Stimulated activated CD4-positive, alpha-beta T cell treated with anti-CD3 and anti-CD28 coated beads, Interleukin-4, amount 100 ng/mL, for 4 hours (primary cell): ENCODE results near the gene PGAP1.

Experiments
- DNase-seq, 2 experiments: peaks; one replicate each; pipeline ENCODE4 v3.0.0-alpha.2; 2020

Gene PGAP1

DNA sequence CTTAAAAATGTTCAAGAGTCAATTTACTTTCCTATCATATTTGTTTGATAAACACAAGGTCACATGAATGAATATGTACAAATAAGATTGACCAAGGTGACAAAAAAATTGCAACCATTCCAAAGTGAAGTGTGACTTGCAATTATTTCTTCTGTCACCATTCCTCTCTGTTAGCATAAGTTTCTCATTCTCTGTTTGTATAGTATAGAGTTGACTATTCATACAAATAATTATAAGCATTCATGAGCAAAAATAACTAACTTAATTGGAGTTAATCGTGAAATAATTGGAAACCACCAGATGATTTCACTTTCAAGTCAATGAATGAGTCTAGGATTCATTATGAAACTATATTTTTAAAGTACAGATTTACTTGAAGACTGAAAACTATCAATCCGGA is 42.1 kb downstream of the PGAP1 start:
- no peak for DNase-seq

DNA sequence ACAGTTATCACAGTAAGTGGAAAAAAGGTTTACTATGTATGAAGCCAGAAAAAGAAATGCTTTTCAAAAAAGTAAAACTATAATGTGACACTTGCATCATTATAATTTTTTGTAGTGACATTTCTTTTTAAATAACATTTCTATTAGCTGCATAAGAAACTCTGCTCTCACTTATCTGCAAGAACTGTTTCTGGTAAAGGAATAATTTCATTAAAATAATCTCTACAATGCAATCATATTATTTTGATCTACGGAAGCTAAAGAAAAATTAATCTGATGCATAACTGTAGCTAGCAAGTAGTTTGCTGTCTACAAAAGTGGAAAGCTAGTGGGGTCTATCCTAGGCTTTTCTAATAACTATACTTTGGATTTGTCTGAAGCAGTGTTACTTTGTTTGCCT is 50.1 kb downstream of the PGAP1 start:
- no peak for DNase-seq

DNA sequence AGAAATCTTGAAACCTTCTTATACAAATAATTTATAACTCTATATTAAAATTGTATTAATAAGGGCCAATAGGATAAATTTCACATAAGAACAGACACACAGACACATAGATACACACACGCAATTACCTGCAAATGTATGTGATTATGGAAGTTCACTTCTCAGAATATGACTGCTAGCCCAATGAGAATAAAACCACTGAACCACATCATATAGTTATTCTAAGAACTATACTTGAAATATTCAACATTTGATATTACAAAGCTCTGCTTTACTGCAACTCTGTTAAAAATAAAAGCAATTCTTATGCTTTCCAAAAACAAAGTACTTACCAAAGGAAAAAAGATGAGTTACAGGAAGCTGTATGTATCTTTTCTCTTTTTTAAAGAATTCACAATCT is 51.1 kb downstream of the PGAP1 start:
- DNase-seq: no peak

DNA sequence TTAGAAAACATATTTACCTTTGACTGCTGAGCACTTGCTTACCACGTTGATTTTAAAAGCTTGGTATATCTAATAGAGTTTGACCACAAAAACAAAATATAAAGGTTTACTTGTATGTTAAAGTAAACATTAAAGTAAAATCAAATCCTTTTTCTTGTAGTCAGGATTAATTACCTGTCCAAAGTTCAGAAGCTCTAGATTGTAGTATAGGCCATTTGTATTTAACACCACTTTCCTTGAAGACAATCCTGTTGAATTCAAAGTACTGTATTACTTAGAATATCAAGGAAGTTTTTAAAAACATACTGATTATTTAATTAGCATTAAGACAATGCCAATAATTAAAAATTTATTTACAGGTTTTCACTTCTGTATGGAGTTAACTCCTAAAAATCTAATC is 53.0 kb downstream of the PGAP1 start:
- no peak for DNase-seq

DNA sequence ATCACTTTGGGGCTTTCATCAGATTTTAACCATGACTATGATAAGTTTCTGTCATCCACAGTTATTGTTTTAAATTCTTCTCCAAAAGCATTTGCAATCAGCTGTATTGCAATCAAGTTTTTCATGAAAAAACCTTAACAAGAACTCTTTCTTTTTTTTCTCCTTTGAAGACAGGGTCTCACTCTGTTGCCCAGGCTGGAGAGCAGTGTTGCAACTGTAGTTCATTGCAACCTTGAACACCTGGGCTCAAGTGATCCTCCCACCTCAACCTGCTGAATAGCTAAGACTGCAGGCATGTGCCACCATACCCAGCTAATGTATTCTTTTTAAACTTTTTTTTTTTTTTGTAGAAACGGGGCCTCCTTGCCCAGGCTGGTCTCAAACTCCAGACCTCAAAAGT is 71.9 kb downstream of the PGAP1 start:
- no peak for DNase-seq

DNA sequence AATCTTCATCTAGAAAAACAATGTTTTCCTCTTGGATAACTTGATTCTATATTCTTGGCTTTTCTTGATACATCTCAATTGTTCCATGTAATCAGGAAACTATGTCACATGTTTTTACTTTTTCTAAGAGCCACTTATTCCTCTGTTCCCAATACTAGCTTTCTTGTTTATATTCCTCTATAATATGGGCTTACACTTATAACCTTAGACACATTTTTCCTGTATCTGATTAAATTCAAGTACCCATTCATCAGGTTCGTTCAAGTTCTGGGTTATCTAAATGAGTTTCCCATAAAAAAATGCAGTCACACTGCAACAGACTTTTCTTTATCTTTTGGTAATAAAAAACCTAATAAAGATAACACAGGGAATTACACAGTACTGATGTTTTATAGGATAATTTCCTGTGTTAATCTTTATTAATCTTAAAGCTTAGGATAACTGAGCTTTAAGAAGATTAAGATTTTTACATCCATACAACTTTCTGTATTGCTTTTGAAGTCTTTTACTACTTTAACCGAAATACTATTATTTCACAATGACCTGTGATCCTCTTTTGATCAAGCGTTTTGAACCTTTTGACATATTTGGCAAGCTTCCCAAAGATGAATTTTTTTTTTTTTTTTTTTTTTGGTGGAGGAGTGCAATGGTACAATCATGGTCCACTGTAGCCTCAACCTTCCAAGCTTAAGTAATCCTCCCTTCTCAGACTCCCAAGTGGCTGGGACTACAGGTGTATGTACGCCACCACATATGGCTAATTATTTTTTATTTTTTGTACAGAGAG is 73.0 kb downstream of the PGAP1 start:
- DNase-seq: no peak

DNA sequence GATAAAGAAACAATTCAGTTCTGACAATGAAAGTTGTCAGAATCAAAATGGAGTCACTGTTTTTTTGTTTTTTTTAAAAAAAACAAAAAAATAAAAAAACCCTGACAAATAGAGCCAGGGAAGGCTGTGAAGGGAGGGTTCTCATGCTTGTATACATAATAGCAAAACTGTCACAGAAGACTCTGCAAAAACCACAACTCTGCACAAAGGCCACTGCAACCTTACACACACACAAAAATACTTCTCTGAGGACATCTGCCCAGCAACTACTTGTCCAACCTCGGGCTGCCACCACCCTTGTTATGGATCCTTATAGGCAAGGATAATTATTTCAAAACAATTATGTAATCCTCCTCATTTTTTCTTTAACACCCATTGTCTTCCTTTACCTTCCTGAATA is 75.4 kb downstream of the PGAP1 start:
- DNase-seq: no peak

DNA sequence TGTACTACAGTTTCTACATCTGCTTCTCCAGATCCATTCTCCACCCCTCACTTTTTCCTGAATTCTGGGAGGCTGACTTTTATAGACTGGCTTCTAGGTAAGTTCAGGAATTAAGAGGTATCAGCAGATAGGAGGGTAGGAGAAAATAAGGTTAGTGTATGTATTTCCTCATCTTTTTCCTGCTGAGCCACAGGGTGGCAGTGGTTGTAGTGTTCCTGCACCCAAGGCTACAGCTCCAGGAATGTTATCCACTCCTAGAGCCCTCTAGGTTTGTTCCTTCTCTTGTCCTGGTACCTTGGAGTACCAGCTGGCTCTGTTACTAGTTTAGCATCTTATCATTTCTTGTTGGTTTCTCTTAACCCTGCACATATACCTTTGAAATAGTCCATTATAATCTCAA is 76.6 kb downstream of the PGAP1 start:
- DNase-seq: no peak

DNA sequence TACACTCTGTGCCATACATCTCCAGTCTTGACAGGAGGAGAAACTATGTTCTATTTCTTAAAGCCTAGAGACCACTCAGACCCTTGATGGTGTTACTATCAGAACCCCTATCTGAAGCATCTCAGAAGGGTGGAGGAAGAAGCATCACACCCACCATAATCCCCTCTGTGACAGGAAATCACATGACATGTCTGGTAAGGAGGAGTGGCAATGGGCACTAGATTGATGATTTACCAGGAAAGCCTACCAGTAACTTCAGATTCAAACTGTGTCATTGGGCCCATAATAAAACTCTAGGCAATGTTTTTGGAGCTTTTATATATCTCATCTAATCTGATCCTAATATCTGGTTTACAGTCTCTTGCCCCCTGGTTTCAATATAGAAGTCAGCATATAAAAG is 80.2 kb downstream of the PGAP1 start:
- no peak for DNase-seq

DNA sequence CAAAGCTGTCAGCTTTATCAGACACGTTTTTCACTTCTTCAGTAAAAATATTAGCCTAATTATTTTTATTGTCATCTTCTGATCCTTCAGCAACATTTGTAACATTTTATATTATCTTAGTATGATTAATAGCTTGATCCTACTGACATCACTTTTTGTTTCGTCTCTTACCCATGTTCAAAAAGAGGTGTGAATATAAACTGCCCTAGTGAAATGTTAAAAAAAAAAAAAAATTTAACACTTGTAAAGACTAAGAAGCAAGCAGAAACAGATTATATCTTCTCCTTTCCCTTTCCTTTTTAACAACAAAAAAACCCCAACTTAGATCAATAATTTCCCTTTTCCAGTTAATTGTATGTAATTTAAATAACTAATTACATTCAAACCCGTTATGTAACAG is 81.1 kb downstream of the PGAP1 start:
- DNase-seq: no peak

DNA sequence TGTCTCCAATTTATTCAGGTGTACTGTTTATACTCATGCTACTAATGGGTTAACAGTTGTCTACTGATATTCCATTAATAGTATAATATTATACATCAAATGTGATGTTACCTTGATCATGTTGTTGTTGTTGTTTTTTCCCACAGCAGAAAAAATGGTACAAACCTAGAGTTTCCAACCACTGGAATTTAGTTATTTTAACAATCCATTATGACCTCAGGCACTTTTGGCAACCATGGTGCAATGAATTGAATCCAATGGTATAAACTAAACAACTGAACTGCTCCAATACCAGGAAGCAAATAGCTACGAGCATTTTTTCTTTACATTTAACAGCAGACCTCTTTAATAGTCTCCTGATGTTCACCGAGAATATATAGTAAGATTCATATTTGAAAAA is 86.3 kb downstream of the PGAP1 start:
- DNase-seq: no peak

DNA sequence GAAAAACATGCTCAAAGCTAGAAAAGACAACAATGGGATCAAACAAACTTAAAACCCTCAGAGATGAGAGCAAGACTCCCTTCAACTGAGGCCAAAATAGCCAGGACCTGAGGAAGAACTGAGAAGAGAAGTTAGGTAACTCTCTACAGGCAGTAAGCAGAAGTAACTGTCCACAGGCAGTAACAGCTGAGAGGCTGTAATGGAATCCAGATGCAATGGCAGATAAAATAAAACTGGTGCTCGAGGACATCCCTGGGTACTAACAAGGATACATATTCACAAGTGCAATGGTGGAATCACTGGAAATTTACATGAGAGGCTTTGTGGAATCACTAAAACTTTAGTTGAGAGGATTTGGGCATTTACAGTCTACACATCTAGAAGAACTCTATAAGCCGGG is 86.9 kb downstream of the PGAP1 start:
- DNase-seq: no peak

DNA sequence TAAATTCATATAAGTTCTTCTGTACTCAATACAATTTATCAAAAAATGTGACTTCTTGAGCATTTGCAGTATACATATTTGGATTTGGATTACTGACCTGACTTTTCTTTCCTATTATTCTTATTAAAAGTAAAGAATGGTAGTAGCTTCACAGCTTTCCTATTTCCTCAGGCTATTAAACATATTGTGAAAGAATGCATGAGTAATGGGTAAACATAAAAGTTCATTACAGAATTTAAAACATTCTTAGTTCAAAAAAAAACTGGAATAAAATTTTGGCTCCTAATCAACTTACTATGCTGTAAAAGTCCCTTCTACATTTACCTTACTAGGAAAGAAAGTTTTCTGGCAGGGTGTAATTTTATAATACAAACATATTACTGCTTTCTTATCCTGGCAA is 90.1 kb downstream of the PGAP1 start:
- DNase-seq: no peak

DNA sequence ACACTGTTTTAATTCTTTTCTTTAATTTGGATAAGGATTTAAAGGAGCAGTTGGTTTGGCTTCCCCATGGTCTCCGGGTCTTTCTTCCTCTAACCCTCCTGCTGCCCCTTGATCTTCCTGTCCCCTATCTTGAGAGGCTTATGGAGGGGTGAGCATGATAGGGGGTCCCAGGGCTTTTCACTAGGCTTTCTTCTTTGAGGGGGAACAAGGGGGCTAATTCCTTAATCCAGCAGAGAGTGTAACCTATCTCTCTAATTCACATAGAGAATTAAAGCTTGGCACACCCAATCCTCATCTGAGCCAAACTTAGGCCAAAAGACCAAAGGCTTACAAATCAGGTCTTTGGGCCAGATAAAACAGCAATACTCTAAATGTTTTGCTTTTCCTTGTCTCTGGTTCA is 95.8 kb downstream of the PGAP1 start:
- no peak for DNase-seq

DNA sequence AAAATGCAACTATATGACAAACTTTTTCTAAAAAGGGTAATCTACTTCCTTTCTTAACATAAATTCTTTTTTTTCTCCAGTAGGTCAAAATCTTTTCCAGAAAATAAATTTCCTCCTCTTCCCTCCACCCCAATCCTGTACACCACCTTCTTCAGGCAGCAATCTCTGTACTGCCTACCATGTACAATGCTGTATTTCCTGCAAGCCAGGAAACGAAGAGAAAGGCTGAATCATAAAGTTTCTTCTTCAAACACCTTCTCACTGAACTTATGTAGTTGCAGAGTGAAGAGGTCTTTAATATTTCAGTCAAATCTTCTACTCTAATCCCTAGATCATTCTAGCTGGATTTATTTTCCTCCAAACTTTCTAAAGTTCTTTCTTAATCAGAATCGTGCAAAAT is 99.2 kb downstream of the PGAP1 start:
- no peak for DNase-seq

DNA sequence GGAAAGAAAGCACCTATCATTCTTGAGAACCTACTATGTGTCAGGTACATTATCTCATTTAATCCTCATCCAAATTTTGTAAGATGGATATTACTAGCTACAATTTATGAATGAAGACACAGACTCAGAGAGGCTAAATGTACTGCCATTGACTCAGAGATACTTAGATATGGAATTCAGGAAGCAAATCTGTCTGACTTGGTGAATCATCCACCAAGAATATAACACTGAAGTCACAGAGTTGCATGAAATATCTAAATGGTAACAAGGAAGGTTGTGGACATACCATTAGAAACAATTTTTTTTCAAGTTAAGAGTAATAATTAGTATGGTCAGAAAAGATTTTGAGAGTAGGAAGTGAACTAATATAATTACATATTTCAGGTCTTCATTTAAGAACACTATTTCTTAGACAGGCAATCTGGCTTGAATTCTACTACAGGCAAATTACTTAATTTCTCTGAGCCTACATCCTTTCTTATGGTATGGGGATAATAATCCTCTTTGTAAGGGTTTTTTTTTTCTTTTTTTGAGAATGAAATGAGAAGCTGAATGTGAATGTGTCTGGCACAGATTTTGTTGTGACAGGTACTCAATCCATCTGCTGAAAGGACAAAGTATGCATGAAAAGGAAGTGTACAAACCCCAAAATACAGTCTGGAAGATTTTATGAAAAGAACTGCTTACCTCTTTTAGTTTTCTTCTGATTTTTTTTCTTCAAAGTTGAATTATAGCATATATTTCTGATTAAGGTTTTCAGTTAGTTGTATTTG is 102.6 kb downstream of the PGAP1 start:
- no peak for DNase-seq

DNA sequence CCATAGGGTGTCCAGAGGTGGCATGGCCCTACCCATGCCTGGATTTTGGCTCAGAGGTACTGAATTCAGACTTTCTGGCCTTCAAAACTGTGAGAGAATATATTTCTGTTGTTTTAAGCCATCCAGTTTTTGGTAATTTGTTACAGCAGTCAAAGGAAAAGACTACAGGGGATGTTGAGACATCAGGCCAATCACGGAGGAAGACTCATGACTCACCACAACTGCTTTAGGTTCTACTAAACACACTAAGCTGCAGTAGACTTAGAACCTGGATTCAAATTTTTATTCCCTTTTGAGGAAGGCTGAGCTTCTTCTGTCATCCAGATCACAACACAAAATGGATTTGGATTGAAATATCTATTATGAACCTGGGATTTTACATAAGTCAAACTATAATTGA is 105.3 kb downstream of the PGAP1 start:
- DNase-seq: no peak

DNA sequence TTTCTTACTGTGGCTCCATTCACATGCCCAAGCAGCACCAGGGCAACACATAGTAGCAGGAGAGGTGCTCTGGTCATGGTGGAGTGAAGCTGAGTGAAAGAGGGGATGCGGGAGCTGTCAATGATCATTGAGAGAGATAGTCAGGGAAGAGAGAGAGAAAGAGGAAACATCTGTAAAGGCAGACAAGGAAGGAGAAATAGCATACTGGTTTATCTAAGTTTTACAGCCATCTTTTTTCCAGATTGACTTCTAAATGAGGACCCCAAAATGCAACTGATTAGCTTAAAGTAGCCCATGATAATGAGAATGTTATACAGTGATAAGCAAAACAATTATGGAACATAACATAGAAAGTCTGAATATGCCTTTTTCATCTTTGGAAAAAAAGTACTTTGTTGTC is 117.2 kb downstream of the PGAP1 start, which contains the start of gene C2orf66:
Gene C2orf66 (minus strand): TSS at position 96 of the 400 bp plus-strand sequence. CDS start 19 bp downstream, at position 77.
- no peak for DNase-seq

DNA sequence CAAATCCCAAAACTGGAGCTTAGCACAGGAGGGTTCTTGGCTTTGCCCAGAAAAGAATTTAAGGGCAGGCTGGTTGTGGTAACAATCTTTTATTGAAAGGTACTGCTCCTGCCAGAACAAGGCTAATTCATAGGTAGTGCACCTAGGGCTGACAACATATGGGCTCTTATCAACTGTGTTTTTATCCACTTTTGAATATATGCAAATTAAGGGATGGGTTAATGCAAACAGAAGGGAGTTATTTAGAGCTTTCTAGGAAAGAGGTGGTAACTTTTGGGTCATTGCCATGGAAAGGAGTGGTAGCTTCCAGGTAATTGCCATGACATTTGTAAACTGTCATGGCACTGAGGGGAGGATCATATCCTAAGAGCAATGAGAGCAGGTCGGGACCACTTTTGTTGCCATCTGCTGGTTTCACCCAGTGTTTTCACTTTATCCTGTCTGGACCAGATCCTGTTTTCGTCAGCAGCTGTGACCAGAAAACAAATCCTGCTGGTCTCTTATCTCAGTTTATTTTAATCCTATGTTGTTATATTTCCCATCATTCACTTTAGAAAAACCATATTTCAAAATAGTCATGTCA is 118.3 kb downstream of the PGAP1 start:
- DNase-seq: no peak

DNA sequence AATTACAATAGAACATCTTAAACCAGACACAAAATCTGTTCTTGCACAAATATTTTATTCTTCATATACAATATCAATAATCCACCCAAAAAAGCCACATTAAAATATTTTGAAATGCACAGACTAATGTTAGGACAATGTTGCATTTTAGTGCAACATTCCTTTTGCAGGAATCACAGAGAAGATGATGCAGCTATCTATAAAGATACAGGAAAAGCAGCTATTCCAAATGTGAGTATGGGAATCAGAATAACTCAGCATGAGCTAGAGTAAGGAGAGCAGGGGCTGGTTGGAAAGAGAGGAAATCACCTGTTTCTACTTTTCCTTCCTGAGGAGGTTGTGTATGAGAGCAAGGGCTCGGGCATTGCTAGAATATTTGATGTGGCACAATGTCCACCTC is 122.1 kb downstream of the PGAP1 start:
- DNase-seq: no peak

DNA sequence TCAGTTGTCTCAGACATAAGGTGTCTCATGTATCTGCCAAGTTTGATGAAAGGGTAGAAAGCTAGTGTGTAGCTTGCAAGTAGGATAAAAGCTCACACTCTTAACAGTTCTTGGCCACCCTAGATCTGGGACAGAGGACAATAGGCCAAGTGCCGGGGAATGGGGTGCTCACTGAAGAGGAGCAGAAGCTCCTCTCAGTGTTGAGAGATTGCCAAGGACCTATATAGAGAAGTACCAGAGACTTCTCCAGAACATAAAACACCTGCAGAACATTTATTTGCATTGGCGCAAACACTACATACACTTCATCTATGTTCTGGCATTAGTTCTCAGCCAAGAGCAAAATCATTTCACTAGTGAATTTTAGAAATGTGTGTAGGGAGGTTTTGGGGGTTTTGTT is 124.1 kb downstream of the PGAP1 start:
- DNase-seq: no peak

DNA sequence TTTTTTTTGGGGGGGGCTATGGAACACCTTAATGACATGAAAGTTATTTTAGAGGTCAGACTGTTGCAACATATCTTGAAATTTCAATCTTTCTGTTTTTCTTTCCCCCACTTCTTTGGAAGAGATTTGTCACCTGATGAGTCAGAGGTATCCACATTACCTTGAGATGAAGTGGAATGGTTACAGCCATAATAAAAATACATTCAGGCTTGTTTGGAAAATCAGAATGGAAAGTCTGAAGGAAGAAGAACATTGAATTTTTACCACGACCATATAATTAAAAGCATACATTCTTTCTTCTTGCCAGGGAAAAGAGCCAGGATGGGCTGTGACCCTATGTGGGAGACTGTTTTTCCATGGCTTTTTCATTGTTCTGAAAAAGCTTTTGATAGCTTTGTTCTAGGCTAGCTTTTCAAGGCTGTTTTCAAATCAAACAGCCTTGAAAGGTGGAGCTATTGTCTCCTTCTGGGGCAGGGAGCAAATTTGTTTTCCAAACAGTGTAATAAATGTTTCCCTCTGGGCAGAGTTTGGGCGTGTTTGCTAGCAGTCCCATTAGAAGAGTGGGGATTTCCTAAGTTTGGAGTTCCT is 124.7 kb downstream of the PGAP1 start:
- no peak for DNase-seq

DNA sequence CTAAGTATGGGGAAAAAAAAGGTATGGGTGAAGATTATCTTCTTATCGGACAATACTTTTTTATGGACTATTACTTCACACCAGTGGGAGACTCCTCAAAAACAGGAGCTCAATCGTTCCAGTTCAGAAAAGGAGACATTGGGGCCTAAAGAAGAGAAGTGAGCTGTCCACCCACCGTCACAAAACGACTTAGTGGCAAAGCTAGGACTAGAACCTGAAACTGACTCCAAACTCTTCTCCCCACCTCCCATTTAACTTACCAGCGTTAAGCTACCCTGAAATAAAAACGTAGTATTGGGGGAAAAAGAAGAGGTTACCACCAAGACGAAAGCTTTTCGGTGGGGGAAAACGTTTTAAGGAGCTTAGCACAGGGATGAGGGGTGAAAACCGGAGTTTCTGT is 127.5 kb downstream of the PGAP1 start:
- no peak for DNase-seq

DNA sequence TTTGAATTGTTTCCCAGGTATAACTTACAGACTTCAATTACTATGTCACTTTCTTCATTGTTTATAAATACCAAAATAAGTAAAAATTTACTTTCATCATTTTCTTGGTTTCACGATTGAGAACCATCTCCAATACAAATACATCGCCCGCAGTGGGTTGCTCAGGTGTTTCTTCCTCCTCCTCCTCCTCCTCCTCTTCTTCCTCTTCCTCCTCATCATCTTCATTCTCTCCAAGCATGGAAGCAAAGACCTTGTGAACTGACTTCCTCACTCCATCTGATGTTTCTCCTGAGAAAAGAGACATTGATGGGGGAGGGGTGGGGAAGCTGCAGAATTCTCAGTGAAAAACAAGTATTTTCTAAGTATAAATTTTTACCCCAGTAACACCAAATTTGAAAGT is 133.6 kb downstream of the PGAP1 start:
- DNase-seq: no peak
